ENCODE data around the gene RIMS3. TPM values are rescaled to one million over a fixed set of nuclear protein-coding genes. Genes with fewer than 3 reads are reported as not detected.
A peak's percentile ranks its signal among the peaks of the same experiment; 100 is the strongest.

RIMS3 gene
- total and polyA plus RNA-seq, 2 experiments from 2014 or later: 1.4 to 1.6 TPM

DNA sequence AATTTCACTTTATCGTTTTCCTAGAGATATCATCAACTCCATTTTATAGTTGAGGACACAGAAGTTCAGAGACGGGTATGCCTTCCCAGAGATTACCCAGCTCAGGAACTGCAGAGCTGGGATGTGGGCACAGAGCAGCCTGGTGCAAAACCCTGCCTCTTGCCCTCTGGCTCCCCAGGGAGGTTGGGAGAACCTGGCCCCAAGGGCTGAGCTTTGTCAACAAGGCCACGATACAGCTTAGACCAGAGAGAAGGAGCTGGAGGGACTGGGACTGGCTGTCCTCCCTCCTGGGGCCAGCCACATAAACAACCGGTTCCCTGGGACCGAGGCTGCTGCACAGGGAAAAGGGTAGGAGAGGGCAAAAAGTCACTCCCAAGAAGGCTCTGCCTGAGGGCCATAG, 3.8 kb downstream of the RIMS3 start:
- no peak for DNase-seq (ENCODE audit: low spot score)
- 62% methylated on average over 5 of the region's 5 CpGs for WGBS (ENCODE audit: low lambda C conversion rate, missing lambda C conversion rate)
- H3K79me2 ChIP-seq: no peaks in the 10 kb centered on the region
- H3K27me3 ChIP-seq: no peaks in the 10 kb centered on the region
- TF ChIP-seq EZH2 (IDR thresholded peaks at IDR 0.05; ENCODE audit: borderline replicate concordance): no peak
- TF ChIP-seq, protein P1, sequence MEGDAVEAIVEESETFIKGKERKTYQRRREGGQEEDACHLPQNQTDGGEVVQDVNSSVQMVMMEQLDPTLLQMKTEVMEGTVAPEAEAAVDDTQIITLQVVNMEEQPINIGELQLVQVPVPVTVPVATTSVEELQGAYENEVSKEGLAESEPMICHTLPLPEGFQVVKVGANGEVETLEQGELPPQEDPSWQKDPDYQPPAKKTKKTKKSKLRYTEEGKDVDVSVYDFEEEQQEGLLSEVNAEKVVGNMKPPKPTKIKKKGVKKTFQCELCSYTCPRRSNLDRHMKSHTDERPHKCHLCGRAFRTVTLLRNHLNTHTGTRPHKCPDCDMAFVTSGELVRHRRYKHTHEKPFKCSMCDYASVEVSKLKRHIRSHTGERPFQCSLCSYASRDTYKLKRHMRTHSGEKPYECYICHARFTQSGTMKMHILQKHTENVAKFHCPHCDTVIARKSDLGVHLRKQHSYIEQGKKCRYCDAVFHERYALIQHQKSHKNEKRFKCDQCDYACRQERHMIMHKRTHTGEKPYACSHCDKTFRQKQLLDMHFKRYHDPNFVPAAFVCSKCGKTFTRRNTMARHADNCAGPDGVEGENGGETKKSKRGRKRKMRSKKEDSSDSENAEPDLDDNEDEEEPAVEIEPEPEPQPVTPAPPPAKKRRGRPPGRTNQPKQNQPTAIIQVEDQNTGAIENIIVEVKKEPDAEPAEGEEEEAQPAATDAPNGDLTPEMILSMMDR (IDR thresholded peaks at IDR 0.05; ENCODE audit: poor library complexity): no peak
- no peak for TF ChIP-seq EZH2phosphoT487 (IDR thresholded peaks at IDR 0.05; ENCODE audit: low read depth, severe bottlenecking, unreplicated experiment)
- no peaks in the 10 kb centered on the region for H4K20me1 ChIP-seq (ENCODE audit: insufficient read depth, poor library complexity, severe bottlenecking)
- no peak overlapping the region for H3K4me3 ChIP-seq
- H3K27ac ChIP-seq: no peak overlapping the region
- no peak overlapping the region for H3K4me2 ChIP-seq
- no peaks in the 10 kb centered on the region for H3K36me3 ChIP-seq (replicated peaks; ENCODE audit: insufficient read depth, low read depth)
- no peaks in the 10 kb centered on the region for H3K9me3 ChIP-seq (ENCODE audit: low read depth)
- H3K4me1 ChIP-seq (ENCODE audit: insufficient read depth): peaks cover 16% of the 10 kb centered on the region
- no peak overlapping the region for H2AFZ ChIP-seq
- no peaks in the 10 kb centered on the region for H3K9me2 ChIP-seq (replicated peaks; ENCODE audit: insufficient read depth)

GRCh38 chr1:40659649-40659947, 5.9 kb downstream of the RIMS3 start:
- Histone ChIP-seq H3K79me2 (no peaks in the 10 kb centered on the region), H3K4me2 (peak overlapping the region; percentile 32), H2AFZ (no peak overlapping the region), H4K20me1 (ENCODE audit: insufficient read depth, poor library complexity, severe bottlenecking) (no peaks in the 10 kb centered on the region), H3K4me1 (ENCODE audit: insufficient read depth) (peaks cover 11% of the 10 kb centered on the region), H3K4me3 (no peak overlapping the region), H3K9me3 (ENCODE audit: low read depth) (no peaks in the 10 kb centered on the region), H3K36me3 (replicated peaks; ENCODE audit: insufficient read depth, low read depth) (no peaks in the 10 kb centered on the region), H3K27me3 (peaks cover 4% of the 10 kb centered on the region), H3K27ac (peak overlapping the region; percentile 57), H3K9me2 (replicated peaks; ENCODE audit: insufficient read depth) (no peaks in the 10 kb centered on the region)
- TF ChIP-seq, protein P1 (IDR thresholded peaks at IDR 0.05; ENCODE audit: poor library complexity): no peak
- no peak for TF ChIP-seq EZH2phosphoT487 (IDR thresholded peaks at IDR 0.05; ENCODE audit: low read depth, severe bottlenecking, unreplicated experiment)
- DNase-seq (ENCODE audit: low spot score): no peak
- 36% methylated on average over 7 of the region's 7 CpGs for WGBS (ENCODE audit: low lambda C conversion rate, missing lambda C conversion rate)

GRCh38 chr1:40658751-40659648, 6.5 kb downstream of the RIMS3 start:
- TF ChIP-seq, protein P1 (IDR thresholded peaks at IDR 0.05; ENCODE audit: poor library complexity): no peak
- TF ChIP-seq EZH2phosphoT487 (IDR thresholded peaks at IDR 0.05; ENCODE audit: low read depth, severe bottlenecking, unreplicated experiment) (no peak), EZH2 (IDR thresholded peaks at IDR 0.05; ENCODE audit: borderline replicate concordance) (no peak)
- Histone ChIP-seq H3K36me3 (replicated peaks; ENCODE audit: insufficient read depth, low read depth) (no peaks in the 10 kb centered on the region), H3K4me3 (no peak overlapping the region), H3K9me2 (replicated peaks; ENCODE audit: insufficient read depth) (no peaks in the 10 kb centered on the region), H3K4me2 (peak overlapping the region; percentile 32), H3K9me3 (ENCODE audit: low read depth) (no peaks in the 10 kb centered on the region), H3K27me3 (peaks cover 9% of the 10 kb centered on the region), H3K27ac (peak overlapping the region; percentile 57), H4K20me1 (ENCODE audit: insufficient read depth, poor library complexity, severe bottlenecking) (no peaks in the 10 kb centered on the region), H3K4me1 (ENCODE audit: insufficient read depth) (peaks cover 11% of the 10 kb centered on the region), H3K79me2 (no peaks in the 10 kb centered on the region), H2AFZ (no peak overlapping the region)
- no peak for DNase-seq (ENCODE audit: low spot score)
- WGBS (ENCODE audit: low lambda C conversion rate, missing lambda C conversion rate): 44% methylated on average over 16 of the region's 16 CpGs
